CD4-positive, alpha-beta T cell treated with Interleukin-6 at 100 ng/mL for 8 hours (primary cell): ENCODE results near the gene PLSCR4.
"Not testable (repeated sequence)": the region's sequence is repeated elsewhere in the genome, so short reads cannot be mapped to it uniquely, and the experiment has no call there.

ENCODE experiments used
- DNase-seq: peaks from one replicate; pipeline ENCODE4 v3.0.0-alpha.2; 2020; ENCODE audit warnings: mixed read lengths, low spot score

PLSCR4 gene

DNA sequence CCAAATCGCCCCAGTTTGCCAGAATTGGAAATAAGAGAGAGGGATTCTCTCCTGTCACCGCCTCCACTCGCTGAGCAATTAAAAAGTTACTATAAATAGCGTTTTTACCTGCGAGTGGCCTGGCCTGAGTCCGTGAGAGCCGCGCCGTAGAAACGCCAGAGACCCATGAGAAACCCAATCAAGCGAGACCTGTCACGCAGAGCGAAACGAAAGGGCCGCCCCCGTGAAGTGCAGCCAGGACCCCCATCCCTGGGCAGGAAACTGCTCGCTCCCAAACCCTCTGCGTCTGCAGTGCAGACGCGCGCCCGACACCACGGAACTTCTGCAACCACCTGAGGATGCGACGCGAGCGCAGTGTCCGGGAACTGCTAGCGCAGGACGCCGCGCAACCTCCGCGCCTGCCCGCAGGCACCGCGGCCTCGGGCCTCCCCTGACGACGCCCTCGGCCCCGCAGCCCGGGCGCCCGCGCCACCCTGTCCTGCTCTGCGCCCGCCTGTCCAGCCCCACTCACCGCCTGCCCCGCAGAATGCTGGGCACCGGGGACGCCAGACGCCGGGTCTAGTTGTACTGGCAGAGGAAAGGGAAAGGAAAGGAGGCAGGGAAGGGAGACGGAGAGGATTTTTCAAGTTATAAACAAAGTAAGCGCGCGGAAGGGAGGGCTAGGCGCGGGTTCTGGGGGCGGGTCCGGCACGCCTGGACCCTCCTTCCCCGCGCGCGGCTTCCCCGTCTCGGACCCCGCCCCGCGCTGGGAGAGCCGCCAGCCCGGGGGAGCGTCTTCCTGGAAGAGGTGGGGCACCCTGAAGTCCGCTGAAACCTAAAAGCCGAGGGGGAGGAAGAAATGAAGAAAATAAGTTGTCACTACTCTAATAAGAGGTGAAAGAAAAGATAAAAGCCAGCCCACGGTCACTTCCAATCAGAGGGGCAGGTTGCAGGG is at the start of gene PLSCR4:
TSS of gene PLSCR4 (minus strand) at position 657 of the 934 bp plus-strand sequence. CDS start 29,034 bp downstream, outside the sequence.
- no peak for DNase-seq

DNA sequence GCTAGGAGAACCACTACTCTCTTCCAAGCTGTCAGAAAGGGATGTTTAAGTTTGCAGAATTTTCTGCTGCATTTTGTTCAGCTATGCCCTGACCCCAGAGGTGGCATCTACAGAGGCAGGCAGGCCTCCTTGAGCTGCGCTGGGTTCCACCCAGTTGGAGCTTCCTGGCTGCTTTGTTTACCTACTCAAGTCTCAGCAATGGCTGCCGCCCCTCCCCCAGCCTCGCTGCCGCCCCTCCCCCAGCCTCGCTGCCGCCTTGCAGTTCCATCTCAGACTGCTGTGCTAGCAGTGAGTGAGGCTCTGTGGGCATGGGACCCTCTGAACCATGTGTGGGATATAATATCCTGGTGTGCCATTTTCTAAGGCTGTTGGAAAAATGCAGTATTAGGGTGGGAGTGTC is 42.5 kb upstream of the PLSCR4 start:
- DNase-seq, result not testable (repeated sequence)

GRCh38 chr3:146283781-146284445 is 33.0 kb upstream of the PLSCR4 start:
- no peak for DNase-seq

DNA sequence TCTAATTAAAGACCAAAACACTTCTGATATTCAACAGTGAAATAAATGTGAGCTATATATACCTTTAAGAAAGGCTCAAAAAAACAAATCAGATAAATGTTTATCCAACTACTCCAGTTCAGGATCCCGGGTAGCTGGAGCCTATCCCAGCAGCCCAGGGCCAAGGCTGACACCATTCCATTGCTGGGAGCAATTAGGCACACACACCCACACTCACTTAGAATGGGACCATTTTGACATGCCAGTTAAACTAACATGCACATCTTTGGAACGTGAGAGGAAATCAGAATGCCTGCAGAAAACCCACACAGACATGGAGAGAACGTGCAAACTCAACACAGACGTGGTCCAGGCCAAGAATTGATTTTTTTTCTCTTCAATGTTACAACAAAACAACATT is 30.0 kb upstream of the PLSCR4 start:
- no peak for DNase-seq

- no peak for DNase-seq
Measured at GRCh38 chr3:146279951-146280350, 29.0 kb upstream of the PLSCR4 start.

- no peak for DNase-seq
Measured at GRCh38 chr3:146279013-146279412, 28.1 kb upstream of the PLSCR4 start.

DNA sequence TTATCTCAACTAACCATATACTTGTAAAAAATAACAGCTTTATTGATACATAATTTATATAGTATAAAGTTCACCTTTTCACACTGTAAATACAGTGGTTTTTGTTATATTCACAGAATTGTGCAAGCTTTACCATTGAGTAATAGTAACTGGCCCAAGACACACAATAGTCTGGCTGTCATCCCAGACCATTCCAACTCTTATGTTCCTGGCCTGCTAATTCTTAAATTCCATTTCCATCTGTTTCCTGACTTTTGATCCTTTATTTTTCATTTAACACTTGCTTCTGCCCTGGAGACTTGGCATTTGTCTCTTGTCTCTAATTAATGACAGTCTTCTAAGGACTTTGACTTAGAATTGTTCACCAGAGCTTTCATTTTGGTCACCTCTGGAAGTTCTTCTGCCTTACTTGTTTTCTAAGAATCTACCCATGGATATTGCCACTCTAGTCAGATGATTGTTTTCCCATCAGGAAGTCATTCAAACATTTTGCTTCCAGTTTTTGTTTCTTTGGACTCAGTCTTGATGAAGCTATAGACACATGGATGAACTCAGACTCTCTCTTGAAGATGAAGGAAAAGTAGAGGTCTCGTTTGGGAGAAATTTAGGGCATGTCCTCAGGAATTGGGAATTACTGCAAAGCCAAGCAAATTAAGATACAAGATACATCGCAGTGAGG is 27.2 kb upstream of the PLSCR4 start:
- DNase-seq, result no peak

DNA sequence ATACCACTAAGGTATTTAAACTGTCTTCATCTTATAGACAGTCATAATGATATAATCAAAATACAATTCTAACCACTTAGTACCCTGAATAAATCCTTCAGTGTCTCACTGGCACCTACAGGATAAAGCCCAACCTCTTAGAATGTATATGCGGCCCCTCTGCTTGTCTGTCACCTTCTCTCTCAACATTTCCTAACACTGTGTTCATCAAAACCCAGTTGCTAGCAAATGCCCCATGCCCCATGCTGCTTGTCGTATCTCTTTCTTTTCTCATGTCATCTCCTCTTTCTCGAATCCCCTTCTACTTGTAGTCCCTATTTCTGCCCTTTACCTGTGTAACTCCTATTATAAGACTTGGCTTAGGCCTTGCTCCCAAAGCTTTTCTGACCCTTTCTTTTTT is 24.6 kb upstream of the PLSCR4 start:
- no peak for DNase-seq

DNA sequence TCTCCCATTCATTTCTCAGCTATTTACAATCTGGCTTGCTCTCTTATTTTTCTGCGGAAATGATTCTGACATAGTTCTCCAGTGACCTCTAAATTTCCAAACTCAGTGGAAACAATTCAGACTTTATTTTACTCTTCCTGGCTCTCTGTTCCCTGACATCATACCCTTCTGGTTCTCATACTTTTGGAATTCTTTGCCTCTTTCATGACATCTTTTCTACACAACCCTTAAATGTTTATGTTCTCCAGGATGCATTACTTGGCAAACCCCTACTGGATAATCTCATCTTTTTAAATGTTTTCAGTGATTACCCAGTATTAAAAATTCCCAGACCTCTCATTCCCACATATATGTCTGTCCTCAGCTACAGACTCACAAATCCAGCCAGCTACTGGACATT is 23.9 kb upstream of the PLSCR4 start:
- DNase-seq, result no peak

DNA sequence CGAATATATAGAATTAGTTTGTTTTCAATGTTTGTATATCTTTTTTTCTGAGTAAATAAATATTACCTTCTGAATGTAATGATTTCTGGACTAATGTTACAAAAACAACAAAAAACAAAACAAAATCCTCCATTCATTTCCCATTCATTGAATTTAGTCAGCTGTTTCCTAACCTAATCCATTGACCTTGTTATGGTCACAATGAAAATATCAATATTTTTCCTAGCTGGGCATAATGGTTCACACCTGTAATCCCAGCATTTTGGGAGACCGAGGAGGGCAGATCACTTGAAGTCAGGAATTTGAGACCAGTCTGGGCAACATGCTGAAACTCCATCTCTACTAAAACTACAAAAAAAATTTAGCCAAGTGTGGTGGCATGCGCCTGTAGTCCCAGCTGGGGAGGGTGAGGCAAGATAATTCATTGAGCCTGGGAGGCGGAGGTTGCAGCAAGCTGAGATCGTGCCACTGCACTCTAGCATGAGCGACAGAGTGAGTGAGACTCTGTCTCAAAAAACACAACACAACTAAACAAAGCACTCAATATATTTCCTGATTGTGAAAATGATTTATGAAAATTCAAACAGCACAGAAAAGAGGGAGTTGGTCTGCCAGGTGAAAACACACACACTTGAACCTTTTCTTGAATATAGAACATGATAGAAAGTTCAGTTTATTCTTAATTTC is 23.0 kb upstream of the PLSCR4 start:
- no peak for DNase-seq

DNA sequence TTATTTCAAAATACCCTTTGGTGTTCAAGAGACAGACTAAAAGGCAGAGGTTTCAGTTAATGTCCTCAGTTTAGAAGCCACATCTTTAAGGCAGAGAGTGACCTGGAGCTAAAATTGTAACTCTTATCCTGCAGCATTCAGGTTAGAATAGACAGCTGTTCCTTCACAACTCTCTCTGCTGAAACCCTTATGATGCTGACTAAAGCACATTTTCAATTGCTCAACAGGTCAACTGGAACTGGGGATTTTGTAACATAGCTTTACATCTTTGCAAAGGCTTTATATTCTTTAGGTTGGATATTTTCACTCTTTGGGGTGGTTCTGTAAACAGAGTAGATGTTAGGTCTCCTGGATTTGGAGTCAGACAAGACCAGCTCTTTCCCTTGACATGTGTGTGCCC is 20.3 kb upstream of the PLSCR4 start:
- no peak for DNase-seq

DNA sequence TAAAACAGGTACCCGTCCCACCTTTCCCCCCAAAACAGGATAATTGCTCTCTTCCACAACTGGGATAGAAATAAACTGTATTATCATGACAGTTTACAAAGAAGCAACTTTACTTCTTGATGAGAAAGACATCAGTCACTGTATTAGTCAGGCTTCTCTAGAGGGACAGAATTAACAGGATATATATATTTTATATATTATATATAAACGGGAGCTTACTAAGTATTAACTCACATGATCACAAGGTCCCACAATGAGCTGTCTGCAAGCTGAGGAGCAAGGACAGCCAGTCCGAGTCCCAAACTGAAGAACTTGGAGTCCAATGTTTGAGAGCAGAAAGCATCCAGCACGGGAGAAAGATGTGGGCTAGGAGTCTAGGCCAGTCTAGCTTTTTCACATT is 18.4 kb upstream of the PLSCR4 start:
- no peak for DNase-seq

- no peak for DNase-seq
Measured at GRCh38 chr3:146268535-146269219, 17.8 kb upstream of the PLSCR4 start.

DNA sequence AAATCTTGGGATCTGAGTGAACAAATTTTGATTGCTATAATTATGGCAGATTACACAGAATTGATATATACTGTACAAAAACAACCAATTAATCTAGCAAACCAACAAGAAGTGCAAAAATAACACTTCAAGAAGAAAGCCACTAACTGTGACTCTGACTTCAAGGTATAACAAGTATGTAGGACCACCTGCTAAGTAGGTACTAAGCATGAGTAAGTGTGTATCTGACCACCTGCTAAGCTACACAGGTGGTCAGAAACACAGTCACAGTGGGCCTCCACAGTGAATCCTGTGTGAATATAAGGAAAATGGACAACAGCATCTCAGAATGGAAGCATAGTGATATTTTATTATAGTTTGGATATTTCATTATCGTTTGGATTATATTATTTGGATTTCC is 14.8 kb upstream of the PLSCR4 start:
- no peak for DNase-seq

- DNase-seq, result no peak
Measured at GRCh38 chr3:146262371-146263110, 11.6 kb upstream of the PLSCR4 start.

GRCh38 chr3:146259880-146260589 is 9.1 kb upstream of the PLSCR4 start:
- no peak for DNase-seq

DNA sequence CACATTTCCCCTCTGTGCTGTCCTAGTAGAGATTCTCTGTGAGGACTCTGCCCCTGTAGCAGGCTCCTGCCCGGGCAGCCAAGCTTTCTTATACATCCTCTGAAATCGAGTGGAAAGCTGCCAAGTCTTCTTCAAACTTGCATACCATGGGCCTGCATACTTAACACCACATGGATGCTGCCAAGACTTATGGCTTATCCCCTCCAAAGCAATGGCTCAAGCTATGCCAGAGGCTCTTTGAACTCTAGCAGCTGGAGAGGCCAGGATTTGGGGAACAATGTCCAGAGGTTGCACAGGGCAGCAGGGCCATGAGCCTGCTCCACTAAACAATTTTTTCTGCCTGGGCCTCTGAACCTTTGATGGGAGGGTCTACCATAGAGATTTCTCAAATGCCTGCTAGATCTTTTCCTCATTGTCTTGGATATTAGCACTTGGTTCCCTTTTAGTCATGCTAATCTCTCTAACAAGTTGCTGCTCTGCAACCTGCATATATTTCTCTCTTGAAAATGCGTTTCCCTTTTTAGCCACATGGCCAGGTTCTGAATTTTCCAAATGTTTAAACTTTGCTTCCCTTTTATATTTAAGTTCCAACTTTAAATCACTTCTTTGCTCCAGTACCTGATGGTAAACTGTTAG is 6.1 kb upstream of the PLSCR4 start:
- no peak for DNase-seq

GRCh38 chr3:146252445-146252844 is 1.5 kb upstream of the PLSCR4 start:
- not testable (repeated sequence) for DNase-seq

GRCh38 chr3:146249921-146250320 is 984 bp downstream of the PLSCR4 start:
- DNase-seq, result no peak

GRCh38 chr3:146247911-146248310 is 3.0 kb downstream of the PLSCR4 start:
- DNase-seq, result no peak
